Hepatocyte (in vitro differentiated cells): ENCODE data around the gene CACNG4.

Experiments used
- CTCF ChIP-seq: fragments of 200-600 bp; sonication (generic); IDR thresholded peaks from 2 replicates; pipeline ENCODE4 v1.5.1; 2016; ENCODE audit warnings: antibody characterized with exemption, mild to moderate bottlenecking; ENCODE audit not compliant: poor library complexity
- EZH2 ChIP-seq: fragments of 200-600 bp; sonication (generic); IDR thresholded peaks from 2 replicates; pipeline ENCODE4 v1.6.1; 2016; ENCODE audit warnings: antibody characterized with exemption, mild to moderate bottlenecking, borderline replicate concordance

GRCh38 chr17:67055041-67055443 lies 90.5 kb downstream of the CACNG4 start:
- TF ChIP-seq CTCF: no peak
- no peak for TF ChIP-seq EZH2
